NCI-H2029 treated with DMSO at 0.1 percent for 48 hours (cell line): Measurements from ENCODE around the gene CR1.
"Not testable (repeated sequence)": the region's sequence is repeated elsewhere in the genome, so short reads cannot be mapped to it uniquely, and the experiment has no call there.

Experiments used
- DNase-seq: peaks from one replicate; lab custom pipeline; 2025; lab: John Stamatoyannopoulos, UW

Gene CR1

DNA sequence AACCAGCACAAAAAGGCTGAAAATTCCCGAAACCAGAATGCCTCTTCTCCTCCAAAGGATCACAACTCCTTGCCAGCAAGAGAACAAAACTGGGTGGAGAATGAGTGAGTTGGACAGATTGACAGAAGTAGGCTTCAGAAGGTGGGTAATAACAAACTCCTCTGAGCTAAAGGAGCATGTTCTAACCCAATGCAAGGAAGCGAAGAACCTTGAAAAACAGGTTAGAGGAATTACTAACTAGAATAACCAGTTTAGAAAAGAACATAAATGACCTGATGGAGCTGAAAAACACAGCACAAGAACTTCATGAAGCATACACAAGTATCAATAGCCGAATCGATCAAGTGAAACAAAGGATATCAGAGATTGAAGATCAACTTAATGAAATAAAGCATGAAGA is 93.5 kb downstream of the CR1 start:
- not testable (repeated sequence) for DNase-seq

DNA sequence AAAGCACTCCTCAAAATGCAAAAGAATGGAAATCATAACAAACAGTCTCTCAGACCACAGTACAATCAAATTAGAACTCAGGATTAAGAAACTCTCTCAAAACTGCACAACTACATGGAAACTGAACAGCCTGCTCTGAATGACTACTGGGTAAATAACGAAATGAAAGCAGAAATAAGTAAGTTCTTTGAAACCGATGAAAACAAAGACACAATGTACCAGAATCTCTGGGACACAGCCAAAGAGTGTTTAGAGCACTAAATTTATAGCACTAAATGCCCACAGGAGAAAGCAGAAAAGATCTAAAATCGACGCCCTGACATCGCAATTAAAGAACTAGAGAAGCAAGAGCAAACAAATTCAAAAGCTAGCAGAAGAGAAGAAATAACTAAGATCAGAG is 95.2 kb downstream of the CR1 start:
- DNase-seq = not testable (repeated sequence)

DNA sequence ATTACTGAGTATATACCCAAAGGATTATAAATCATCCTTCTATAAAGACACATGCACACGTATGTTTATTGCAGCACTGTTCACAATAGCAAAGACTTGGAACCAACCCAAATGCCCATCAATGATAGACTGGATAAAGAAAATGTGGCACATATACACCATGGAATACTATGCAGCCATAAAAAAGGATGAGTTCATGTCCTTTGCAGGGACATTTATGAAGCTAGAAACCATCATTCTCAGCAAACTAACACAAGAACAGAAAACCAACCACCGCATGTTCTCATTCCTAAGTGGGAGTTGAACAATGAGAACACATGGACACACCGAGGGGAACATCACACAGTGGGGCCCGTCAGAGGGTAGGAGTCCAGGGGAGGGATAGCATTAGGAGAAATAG is 98.1 kb downstream of the CR1 start:
- DNase-seq = not testable (repeated sequence)

DNA sequence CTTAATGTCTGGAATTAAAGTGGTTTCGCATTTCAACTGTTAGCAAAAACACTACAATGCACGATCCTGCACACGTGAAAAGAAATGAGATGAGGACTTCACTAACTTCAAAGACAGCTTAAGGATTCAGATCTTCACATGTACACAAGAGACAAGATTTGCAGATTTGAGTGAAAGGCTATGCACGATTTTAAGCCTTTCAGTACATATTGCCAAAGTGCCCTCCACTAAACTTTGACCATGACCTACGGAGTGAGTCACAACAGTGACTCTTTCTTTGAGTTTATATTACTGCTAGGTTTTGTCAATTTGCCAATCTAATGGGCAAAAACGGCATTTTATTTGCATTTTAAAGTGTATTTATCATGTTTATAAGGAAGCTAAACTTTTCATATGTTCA is 107.8 kb downstream of the CR1 start:
- DNase-seq = no peak

DNA sequence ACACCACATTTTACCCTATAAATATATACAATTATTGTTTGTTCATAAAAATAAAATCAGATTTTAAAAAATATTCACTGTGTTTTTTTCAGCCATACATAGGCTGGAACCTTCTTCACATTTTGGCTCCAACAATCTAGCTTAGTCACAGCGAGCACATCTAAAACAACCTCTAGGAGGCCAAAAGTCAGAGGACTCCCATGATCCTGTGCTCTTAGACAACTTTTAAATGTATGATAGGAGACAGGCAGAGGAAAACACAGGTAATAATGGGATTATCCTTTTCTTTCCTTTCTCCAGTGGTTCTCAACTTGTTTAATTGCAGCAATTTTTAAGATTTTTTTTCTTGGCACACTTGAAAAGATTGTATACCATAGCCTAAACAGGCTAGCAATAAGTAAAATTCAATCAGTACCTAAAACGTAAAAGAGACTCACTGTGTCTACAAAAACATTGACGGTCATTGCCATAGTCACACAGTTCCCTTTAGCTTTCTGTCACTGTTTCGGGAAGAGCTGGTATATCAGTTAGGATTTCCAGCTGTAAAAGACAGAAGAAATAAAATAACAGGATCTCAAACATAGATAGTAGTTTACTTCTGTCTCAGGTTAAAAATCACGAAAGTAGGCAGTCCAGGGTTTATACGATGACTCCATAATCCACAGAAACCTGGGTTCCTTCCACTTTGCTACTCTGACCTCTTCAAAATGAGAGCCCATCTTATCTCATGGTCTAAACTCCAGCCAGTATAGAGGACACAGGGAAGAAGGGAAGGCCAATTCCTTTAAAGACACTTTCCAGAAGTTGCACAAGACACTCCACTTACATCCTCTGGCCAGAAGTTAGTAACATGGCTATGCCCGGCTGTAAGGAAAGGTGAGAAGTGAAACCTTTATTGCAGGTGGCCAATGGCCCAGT is 109.7 kb downstream of the CR1 start:
- DNase-seq = no peak

DNA sequence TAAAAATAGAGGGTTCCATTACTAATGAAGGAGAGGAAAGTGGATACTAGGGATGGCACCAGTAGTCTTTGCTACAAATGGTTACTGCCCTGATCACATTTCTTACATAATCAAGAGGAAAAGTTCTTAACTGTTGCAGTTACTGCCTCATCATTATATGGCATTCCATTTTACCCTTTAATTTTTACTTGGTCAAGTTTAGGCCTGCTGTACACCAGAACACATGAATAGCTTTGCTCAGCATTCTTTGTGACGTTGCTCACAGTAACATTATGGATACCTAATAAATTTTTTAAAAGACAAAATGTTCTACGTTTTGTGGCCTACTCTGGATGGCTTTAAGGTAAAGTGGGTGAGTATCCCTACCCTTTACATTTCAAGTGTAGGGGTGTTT is 110.4 kb downstream of the CR1 start:
- no peak for DNase-seq

DNA sequence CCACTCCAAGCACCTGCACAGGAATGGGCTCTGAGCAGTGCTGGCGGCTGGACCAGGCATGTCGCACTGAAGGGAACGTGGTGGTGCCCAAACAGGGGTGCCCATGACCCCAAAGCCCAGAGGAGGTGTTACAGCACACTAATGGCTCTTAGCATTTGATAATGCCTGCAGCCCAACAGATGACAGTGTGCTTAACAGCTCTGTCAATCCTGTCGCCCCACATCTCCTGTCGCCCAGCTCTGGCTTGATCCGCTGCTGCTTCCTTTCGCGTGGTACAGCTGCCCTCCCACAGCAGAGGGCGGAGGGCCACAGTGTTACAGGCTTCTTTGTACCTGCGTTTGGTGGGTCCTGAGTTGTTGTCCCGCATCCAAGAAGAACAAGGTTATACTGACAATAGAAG is 116.8 kb downstream of the CR1 start:
- DNase-seq = no peak

DNA sequence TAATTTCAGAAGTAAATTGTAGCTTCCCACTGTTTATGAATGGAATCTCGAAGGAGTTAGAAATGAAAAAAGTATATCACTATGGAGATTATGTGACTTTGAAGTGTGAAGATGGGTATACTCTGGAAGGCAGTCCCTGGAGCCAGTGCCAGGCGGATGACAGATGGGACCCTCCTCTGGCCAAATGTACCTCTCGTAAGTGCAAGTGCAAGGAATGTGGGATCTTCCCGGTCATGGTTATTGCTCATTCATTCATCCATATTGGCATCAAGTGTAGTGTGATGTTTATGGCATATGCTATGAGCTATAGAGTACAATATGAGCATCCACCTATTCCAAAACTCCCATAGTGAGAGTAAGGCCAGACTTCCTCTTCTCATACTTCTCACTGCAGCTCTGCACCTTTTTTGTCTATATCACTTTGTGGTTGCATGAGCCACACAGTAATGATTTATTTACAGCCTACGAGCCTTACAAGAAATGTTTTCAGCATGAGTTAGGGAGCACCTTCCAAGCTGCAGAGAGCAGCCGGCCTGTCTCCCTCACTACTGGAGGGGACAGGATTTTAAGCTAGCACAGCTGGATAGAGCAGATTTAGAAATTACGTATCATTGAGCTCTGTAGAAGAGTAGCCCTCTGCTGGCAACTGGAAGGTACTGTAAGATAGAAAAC is 124.0 kb downstream of the CR1 start:
- DNase-seq = peak; percentile 2

DNA sequence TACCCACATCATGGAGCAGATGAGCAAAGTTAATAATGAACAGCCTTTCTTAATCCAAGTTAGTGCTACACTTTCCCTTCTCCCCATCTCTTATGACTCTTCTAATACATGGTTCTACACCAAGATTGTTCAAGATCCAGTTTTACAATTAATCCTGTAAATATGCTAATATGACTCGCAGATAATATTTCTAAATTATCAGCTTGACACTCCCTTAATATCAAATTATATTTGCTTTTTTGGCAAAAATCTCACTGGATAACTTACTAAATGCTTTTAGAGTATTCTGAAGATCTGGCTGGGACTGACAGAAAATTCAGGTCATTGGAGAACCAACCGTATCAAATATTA is 124.6 kb downstream of the CR1 start:
- no peak for DNase-seq

DNA sequence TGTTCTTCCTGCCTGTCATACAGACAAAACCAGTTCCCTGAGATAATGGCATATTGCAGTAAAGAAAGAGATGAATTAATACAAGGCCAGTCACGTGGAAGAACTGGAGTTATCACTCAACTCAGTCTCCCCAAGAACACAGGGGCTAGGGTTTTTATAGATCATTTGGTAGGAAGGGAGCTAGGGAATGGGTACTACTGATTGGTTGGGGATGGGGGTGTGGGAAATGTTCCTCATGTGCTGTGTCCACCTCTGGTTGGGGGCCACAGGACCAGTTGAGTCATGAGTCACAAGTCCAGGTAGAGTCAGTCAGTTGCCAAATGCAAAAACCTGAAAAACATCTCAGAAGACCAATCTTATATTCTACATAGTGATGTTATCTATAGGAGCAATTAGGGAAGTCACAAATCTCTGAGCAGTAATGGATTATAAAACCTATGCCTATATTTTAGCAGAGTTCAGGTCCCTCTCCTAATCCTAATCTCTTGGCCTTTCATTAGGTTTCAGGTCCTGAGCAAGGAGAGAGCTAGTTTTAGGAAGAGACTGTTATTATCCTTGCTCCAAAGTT is 129.6 kb downstream of the CR1 start:
- not testable (repeated sequence) for DNase-seq

DNA sequence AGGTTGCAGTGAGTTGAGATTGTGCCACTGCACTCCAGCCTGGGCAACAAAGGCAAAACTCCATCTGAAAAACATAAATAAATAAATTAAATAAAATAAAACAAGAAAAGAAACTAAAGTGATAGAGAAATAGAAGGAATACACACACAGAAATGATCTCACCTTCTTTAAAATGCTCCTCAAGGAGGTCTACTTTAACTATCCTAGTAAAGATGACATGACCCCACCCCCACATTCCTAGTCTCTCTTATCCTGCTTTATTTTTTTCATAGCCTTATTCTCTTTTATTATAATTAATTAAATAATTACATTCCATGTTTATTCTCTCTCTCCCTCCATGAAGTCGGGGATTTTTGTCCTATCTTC is 131.0 kb downstream of the CR1 start:
- DNase-seq = no peak

DNA sequence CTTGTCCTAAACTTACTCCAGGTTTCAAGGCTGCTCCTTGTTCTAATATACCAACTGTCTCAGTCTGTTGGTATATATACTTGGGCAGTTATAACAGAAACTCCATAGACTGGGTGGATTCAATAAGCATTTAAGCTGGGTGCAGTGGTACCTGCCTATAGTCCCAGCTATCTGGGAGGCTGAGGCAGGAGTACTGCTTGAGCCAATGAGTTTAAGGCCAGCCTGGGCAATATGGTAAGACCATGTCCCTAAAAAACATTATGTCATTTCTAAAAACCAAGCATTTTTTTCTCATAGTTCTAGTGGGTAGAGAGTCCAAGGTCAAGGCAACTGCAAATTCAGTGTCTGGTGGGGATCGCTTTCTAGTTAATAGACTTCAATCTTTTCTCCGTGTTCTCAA is 131.5 kb downstream of the CR1 start:
- DNase-seq = no peak

DNA sequence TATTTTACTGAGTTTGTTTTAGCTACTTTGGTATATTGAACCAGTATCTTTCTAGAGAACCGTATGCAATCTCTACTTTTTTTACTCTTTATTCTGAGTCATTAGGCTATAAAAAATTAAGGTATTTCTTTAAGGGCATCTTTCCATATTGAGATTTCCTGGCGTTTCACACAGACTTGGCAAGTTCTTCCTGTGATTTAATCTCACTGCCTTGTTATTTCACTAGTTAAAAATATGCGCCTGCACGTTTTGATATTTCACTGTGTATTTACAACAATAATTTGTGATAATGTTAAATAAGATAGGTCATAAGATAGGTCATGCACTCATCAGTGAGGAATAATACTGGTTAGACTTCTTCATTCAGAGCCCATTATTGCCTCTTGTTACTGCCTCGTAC is 132.8 kb downstream of the CR1 start:
- DNase-seq = no peak

DNA sequence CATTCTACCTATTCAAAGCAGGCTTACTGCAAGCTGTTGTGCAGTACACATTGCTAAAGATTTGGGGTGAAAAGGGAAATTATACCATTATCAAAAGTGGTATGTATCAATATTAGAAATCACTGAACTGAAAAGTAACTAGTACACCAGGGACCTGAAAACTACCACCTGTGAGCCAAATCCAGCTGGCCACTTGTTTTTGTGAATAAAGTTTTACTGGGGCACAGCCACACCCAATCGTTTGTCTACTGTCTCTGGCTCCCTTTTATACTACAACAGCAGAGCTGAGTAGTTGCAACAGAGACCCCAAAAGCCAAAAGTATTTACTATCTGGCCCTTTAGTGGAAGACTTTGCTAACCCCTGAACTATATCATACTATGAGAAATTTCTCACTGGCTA is 135.2 kb downstream of the CR1 start:
- DNase-seq = no peak

DNA sequence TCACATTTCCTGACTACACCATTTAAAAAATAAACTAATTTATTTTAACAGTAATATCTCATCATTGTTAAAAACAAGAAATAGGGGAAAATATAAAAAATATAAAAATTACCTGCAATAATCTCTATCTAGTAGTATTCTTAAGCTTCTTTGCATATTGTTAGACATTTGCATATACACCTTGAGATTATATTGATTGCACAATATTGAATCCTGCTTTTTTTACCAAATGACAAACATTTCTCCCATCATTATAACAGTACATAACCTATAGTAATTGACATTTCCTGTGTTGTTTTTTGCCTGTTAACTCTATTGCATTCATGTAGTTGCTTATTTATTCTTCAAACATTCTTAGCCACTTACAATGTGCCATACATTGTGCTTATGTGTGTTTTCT is 137.3 kb downstream of the CR1 start:
- DNase-seq = no peak

DNA sequence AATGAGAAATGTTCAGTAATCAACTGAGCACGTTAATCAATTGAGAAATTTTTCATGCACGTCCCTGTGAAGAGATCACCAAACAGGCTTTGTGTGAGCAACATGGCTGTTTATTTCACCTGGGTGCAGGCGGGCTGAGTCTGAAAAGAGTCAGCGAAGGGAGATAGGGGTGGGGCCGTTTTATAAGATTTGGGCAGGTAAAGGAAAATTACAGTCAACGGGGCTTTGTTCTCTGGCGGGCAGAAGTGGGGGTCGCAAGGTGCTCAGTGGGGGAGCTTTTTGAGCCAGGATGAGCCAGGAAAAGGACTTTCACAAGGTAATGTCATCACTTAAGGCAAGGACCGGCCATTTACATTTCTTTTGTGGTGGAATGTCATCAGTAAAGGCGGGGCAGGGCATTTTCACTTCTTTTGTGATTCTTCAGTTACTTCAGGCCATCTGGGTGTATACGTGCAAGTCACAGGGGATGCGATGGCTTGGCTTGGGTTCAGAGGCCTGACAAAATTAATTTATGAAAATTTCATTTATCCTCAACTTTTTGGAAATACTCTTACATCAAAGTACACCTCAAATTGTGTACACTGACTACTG is 137.8 kb downstream of the CR1 start:
- not testable (repeated sequence) for DNase-seq

DNA sequence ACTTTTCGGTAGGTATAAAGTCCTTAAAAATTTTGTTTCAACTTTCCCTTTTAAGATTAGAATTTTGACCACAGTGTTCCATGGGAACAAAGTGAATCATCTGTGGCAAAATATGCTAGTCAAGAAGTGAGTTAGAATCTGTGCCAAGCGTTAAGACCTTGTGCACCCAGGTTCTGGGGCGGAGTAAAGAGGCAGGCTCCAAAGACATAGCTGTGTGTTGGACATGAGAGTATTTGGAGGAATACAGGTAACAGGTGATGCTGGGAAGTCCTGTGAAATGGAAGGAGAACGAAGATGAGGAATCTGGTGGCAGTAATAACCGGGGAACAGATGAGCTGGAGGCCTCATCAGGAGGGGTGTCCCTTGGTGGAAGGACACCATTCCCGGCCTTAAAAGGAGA is 138.3 kb downstream of the CR1 start:
- DNase-seq = not testable (repeated sequence)

DNA sequence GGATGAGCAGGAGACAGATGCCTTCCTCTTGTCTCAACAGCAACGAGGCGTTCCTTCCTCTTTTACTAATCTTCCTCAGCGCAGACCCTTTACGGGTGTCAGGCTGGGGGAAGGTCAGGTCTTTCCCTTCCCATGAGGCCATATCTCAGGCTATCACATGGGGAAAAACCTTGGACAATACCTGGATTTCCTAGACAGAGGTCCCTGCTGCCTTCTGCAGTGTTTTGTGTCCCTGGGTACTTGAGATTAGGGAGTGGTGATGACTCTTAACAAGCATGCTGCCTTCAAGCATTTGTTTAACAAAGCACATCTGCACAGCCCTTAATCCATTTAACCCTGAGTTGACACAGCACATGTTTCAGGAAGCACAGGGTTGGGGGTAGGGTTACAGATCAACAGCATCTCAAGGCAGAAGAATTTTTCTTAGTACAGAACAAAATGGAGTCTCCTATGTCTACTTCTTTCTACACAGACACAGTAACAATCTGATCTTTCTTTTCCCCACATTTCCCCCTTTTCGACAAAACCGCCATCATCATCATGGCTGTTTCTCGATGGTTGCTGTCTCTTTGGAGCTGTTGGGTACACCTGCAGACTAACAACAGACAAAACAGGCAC is 139.7 kb downstream of the CR1 start:
- not testable (repeated sequence) for DNase-seq

DNA sequence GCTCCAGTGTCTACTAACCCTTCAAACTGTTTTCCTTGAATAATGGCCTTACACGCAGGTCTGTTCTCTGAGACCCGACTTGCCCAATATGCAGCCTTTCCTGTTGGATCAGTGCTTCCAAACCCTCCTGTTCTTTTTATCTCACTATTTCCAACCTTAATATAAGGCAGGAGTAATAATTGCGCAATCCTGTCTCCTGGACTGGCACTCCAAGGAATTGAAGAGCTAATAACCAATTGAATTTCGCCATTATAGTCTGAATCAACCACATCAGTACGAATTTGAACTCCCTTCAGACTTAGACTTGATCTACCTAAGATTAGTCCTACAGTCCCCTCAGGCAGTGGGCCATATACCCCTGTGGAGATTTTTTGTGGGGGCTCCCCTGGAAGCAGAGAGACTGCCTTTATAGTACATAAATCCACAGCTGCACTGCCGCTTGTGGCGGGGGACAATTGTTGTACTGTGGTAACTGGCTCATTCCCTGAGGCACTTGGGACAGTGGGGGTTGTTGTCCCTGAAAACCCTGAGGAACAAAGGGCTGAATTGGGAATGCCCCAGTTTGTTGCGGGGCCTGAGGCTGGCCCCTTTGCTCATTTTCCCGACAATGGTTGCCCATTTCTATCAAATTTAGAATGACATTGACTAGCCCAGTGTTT is 142.7 kb downstream of the CR1 start:
- not testable (repeated sequence) for DNase-seq

DNA sequence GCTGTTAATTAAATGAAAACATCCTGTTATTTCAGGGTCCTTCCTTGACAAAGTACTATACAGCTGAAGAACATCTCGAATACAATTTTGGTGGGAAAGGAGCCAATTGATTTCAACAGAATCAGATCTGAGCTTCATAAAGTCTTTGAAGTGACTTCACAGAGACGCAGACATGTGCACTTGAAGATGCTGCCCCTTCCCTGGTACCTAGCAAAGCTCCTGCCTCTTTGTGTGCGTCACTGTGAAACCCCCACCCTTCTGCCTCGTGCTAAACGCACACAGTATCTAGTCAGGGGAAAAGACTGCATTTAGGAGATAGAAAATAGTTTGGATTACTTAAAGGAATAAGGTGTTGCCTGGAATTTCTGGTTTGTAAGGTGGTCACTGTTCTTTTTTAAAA is 143.4 kb downstream of the CR1 start:
- DNase-seq = not testable (repeated sequence)

DNA sequence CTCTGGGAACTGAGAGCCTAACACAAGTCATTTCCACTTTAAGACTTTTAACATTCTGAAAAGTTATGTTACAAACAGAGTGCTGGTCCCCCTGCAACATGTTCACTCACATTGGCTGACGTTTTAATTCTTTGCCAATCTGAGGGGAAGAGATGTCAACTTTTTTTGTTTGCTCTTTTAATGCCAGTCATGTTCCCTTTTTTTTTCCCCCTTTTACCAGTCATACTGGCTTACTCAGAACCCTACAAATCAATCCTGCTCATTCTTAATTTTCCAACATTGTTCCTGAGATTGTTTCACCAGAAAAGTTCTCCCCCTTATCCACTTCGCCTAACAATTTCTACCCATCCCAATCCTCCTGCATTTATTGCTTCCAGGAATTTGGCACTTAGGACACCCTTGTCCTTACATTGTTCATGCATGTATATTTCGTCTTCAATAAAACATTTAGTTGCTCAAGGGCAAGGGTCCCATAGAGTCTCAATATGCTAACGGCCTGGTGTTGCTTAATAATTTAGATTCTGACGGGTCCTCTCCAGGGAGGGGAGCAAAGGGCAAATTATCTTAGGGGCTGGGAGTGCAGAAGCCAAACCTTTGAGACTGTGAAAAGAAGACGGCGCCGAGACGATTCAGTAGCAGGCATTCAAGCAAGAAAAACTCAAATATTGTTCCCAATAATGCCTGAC is 148.4 kb downstream of the CR1 start:
- no peak for DNase-seq
